Caco-2 (cell line): Measurements from ENCODE around the gene DBF4B. TPM values are rescaled to one million over a fixed set of nuclear protein-coding genes. Genes with fewer than 3 reads are reported as not detected.

Experiments used
- BruUV-seq: library from RNA; stranded (reverse); fragments of 400-500 nt; replicated peaks from 2 replicates; lab custom pipeline; 2021; lab: Mats Ljungman, UMichigan
- CTCF ChIA-PET: fragments of 300-600 bp; sonication (Branson Sonifier 250); formaldehyde crosslinking; loops from one replicate; lab custom pipeline; 2022; ENCODE audit warnings: antibody characterized with exemption; lab: Charles Lee
- POLR2A ChIA-PET: fragments of 300-600 bp; sonication (Branson Sonifier 250); formaldehyde crosslinking; loops from one replicate; lab custom pipeline; 2022; ENCODE audit warnings: antibody characterized with exemption; lab: Charles Lee
- DNase-seq, 2 experiments: peaks; one replicate each; pipeline versions ENCODE4 v3.0.0 to v3.0.0-alpha.2; 2020 to 2022
- H3K27me3 ChIP-seq: replicated peaks from 2 replicates; pipeline ENCODE4 v1.6.0; 2011; ENCODE audit warnings: low read length; ENCODE audit not compliant: control insufficient read depth, insufficient read depth
- H3K36me3 ChIP-seq: 2 replicates; pipeline ENCODE4 v1.5.1; 2011; ENCODE audit warnings: low read length; ENCODE audit not compliant: control insufficient read depth, insufficient read depth
- H3K4me1 ChIP-seq: fragments of 250-450 bp; sonication (Bioruptor Pico); 2 replicates; pipeline ENCODE4 v1.5.1; 2020; ENCODE audit warnings: mild to moderate bottlenecking
- H3K4me3 ChIP-seq: 2 replicates; pipeline ENCODE4 v1.5.1; 2011; ENCODE audit warnings: low read depth, mild to moderate bottlenecking, control low read depth, low read length
- H3K9me3 ChIP-seq: fragments of 250-450 bp; sonication (Bioruptor Pico); 2 replicates; pipeline ENCODE4 v1.5.1; 2020; ENCODE audit warnings: mild to moderate bottlenecking, moderate library complexity
- H3K27ac Mint-ChIP-seq: one replicate; pipeline ENCODE4 v1.8.0; 2022; ENCODE audit warnings: mixed read lengths; ENCODE audit not compliant: unreplicated experiment
- H3K27me3 Mint-ChIP-seq: one replicate; pipeline ENCODE4 v1.8.0; 2022; ENCODE audit warnings: mixed read lengths; ENCODE audit not compliant: insufficient read depth, unreplicated experiment
- H3K36me3 Mint-ChIP-seq: one replicate; pipeline ENCODE4 v1.8.0; 2022; ENCODE audit warnings: mild to moderate bottlenecking, mixed read lengths; ENCODE audit not compliant: insufficient read depth, unreplicated experiment
- H3K4me1 Mint-ChIP-seq: one replicate; pipeline ENCODE4 v1.8.0; 2022; ENCODE audit warnings: low read depth, mixed read lengths; ENCODE audit not compliant: unreplicated experiment
- H3K4me3 Mint-ChIP-seq: one replicate; pipeline ENCODE4 v1.8.0; 2022; ENCODE audit warnings: mild to moderate bottlenecking, moderate library complexity, mixed read lengths; ENCODE audit not compliant: unreplicated experiment
- H3K9me3 Mint-ChIP-seq: one replicate; pipeline ENCODE4 v1.8.0; 2022; ENCODE audit warnings: mixed read lengths; ENCODE audit not compliant: unreplicated experiment
- CTCF ChIP-seq, 2 experiments: fragments of 200-600 bp in 1 of 2; IDR thresholded peaks; 1 replicate in 1 of 2; 2 replicates in 1 of 2; pipeline versions ENCODE4 v1.5.1 to v1.8.0; 2011 to 2022; ENCODE audit warnings: antibody characterized with exemption in 1 of 2, control low read depth in 1 of 2, inconsistent platforms in 1 of 2, low read depth in 1 of 2, low read length in 1 of 2, mild to moderate bottlenecking in 1 of 2, moderate library complexity in 1 of 2; ENCODE audit not compliant: insufficient read depth in 1 of 2, severe bottlenecking in 1 of 2, unreplicated experiment in 1 of 2
- intact Hi-C: fragments of 100-400 bp; cut with micrococcal nuclease; formaldehyde crosslinking; loops from one replicate; pipeline ENCODE4 v1.10.0; 2022; ENCODE audit not compliant: unreplicated experiment
- total RNA-seq: library from RNA; stranded (reverse); gene quantifications from 2 replicates; pipeline ENCODE4 v1.2.3, GENCODE V29; 2022

Gene DBF4B
- total RNA-seq, 1 experiment from 2014 or later: 34.2 TPM

DNA sequence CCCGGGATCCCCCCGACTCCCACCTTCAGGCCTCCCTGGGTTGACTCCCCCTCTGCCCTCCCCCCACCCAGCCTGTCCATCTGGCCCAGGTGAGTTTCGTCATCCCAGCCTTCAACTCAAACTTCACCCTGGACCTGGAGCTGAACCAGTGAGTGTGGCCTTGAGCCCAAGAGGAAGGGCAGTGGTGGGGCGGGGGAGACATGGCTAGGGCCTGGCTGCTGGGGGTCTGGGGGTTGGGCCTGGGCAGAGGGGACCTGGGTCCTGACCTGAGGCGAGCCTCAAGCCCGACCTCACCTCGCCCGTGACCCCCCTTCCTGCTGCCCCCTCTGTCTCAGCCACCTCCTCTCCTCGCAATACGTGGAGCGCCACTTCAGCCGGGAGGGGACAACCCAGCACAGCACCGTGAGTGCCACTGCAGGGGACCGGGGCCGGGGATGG lies 61.2 kb downstream of the DBF4B start:
- no peak for TF ChIP-seq CTCF (IDR thresholded peaks at IDR 0.05; ENCODE audit: insufficient read depth in 1 of 2, low read depth in 1 of 2, low read length in 1 of 2, severe bottlenecking in 1 of 2, unreplicated experiment in 1 of 2)
- H3K9me3 Mint-ChIP-seq: no peaks in the 10 kb centered on the region
- BruUV-seq: no TSS peak
- H3K27ac Mint-ChIP-seq: no peak overlapping the region
- Histone ChIP-seq H3K36me3 (no peaks in the 10 kb centered on the region), H3K4me1 (0 out of 2 replicates have a peak, but pooled peaks cover 3% of the 10 kb centered on the region), H3K9me3 (no peaks in the 10 kb centered on the region), H3K27me3 (no peaks in the 10 kb centered on the region), H3K4me3 (no peak overlapping the region)
- no peaks in the 10 kb centered on the region for H3K4me1 Mint-ChIP-seq
- H3K27me3 Mint-ChIP-seq: no peaks in the 10 kb centered on the region
- no peak for DNase-seq
- H3K36me3 Mint-ChIP-seq: no peaks in the 10 kb centered on the region
- H3K4me3 Mint-ChIP-seq: no peak overlapping the region
- POLR2A ChIA-PET: no interaction called here
- CTCF ChIA-PET: interaction anchor here (0.6 kb wide), 1 partner anchor 60 kb away, joined by 3 read pairs; no protein-coding TSS in a partner anchor
- intact Hi-C loops: loop anchor here (10.0 kb wide), 1 partner anchor 365 kb away; the partner anchor contains the start of genes ACBD4 and PLCD3

- ChIA-PET POLR2A (no interaction called here), CTCF (interaction anchor here (0.6 kb wide), 2 partner anchors 9 to 97 kb away, joined by 3 to 4 read pairs; no protein-coding TSS in a partner anchor)
- DNase-seq: no peak
- H3K4me3 Mint-ChIP-seq: no peak overlapping the region
- BruUV-seq: no TSS peak
- H3K27me3 Mint-ChIP-seq: no peaks in the 10 kb centered on the region
- 0 out of 2 replicates have a peak, but pooled peaks cover 4% of the 10 kb centered on the region for H3K4me1 ChIP-seq
- H3K36me3 Mint-ChIP-seq: no peaks in the 10 kb centered on the region
- TF ChIP-seq CTCF (IDR thresholded peaks at IDR 0.05; ENCODE audit: insufficient read depth in 1 of 2, low read depth in 1 of 2, low read length in 1 of 2, severe bottlenecking in 1 of 2, unreplicated experiment in 1 of 2): no peak
- no peak overlapping the region for H3K27ac Mint-ChIP-seq
- H3K9me3 Mint-ChIP-seq: no peaks in the 10 kb centered on the region
- no peaks in the 10 kb centered on the region for H3K36me3 ChIP-seq
- no peak overlapping the region for H3K4me3 ChIP-seq
- no peaks in the 10 kb centered on the region for H3K4me1 Mint-ChIP-seq
- H3K9me3 ChIP-seq: no peaks in the 10 kb centered on the region
- H3K27me3 ChIP-seq: no peaks in the 10 kb centered on the region
- intact Hi-C loops: loop anchor here (10.0 kb wide), 1 partner anchor 364 kb away; the partner anchor contains the start of genes ACBD4 and PLCD3
These were observed 61.9 kb downstream of the DBF4B start for GRCh38 chr17:44770166-44770925.

DNA sequence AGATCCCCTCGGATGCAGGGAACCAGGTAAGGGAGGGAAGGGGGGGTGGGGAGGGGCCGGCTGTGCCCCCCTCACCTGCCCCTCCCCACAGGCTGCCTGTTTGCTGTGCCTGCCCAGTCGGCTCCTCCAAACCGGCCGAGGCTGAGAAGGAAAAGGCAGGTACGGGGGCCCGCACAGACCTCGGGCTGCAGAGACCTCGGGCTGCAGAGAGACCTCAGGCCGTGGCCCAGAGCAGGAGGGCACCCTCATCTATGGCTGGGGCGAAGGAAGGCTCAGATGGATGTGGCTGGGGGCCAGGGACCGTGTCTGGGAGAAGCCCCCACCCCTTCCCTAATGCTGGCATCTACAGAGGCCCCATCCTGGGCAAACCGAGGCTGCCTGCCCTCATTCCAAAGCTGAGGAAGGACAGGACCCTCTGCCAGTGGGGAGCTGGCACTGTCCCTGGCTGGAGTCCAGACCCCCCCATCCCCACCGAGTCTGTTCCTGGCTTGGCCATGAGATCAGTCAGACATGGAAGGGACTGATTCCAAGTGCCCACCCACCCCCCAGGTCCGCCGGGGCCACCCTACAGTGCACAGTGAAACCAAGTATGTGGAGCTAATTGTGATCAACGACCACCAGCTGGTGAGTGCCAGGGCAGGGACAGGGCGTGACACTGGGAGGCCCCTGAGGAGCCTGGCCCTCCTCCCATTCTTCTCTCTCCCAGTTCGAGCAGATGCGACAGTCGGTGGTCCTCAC lies 64.0 kb downstream of the DBF4B start:
- no peaks in the 10 kb centered on the region for H3K9me3 ChIP-seq

More for the DNA sequence above, 64.0 kb downstream of the DBF4B start:
- Mint-ChIP-seq H3K27ac (no peak overlapping the region), H3K36me3 (no peaks in the 10 kb centered on the region), H3K4me1 (no peaks in the 10 kb centered on the region), H3K27me3 (peaks cover 2% of the 10 kb centered on the region), H3K9me3 (no peaks in the 10 kb centered on the region), H3K4me3 (no peak overlapping the region)
- no TSS peak for BruUV-seq
- Histone ChIP-seq H3K36me3 (no peaks in the 10 kb centered on the region), H3K27me3 (no peaks in the 10 kb centered on the region), H3K4me1 (peaks cover 10% of the 10 kb centered on the region; the same call in 1 of the 2 replicates), H3K4me3 (no peak overlapping the region)
- intact Hi-C loops: loop anchor here (10.0 kb wide), 1 partner anchor 362 kb away; the partner anchor contains the start of genes ACBD4 and PLCD3
- no peak for TF ChIP-seq CTCF (IDR thresholded peaks at IDR 0.05; ENCODE audit: insufficient read depth in 1 of 2, low read depth in 1 of 2, low read length in 1 of 2, severe bottlenecking in 1 of 2, unreplicated experiment in 1 of 2)
- POLR2A ChIA-PET: no interaction called here
- CTCF ChIA-PET: interaction anchor here (0.6 to 1.6 kb wide), 4 partner anchors 8 to 106 kb away, joined by 3 to 12 read pairs (median 4); no protein-coding TSS in a partner anchor
- no peak for DNase-seq
